Kidney (tissue), 14 donors: ENCODE measurements around the gene CAMTA1. TPM values are rescaled to one million over a fixed set of nuclear protein-coding genes. Genes with fewer than 3 reads are reported as not detected.

Source experiments
- DNase-seq, 5 donors: peaks; one replicate each; pipeline ENCODE4 v3.0.0-alpha.2; 2013 to 2020
- FAIRE-seq: peaks from 2 replicates; lab custom pipeline; 2012; peaks lifted over from hg19 to GRCh38; lab: Jason Lieb, UNC
- H3K27ac ChIP-seq, 2 donors: one replicate each; pipeline ENCODE4 v1.7.0; 2013; ENCODE audit warnings: low read depth in 2 of 2, low read length in 2 of 2, inconsistent platforms in 1 of 2
- H3K27me3 ChIP-seq: one replicate; pipeline ENCODE4 v1.7.1; 2013; ENCODE audit warnings: low read length, inconsistent platforms; ENCODE audit not compliant: control insufficient read depth, insufficient read depth
- H3K36me3 ChIP-seq, 3 donors: one replicate each; pipeline versions ENCODE4 v1.7.0 to v1.7.1; 2013; ENCODE audit warnings: low read length in 3 of 3, control low read depth in 1 of 3, inconsistent platforms in 1 of 3; ENCODE audit not compliant: insufficient read depth in 3 of 3, control insufficient read depth in 2 of 3
- H3K4me1 ChIP-seq, 3 donors: one replicate each; pipeline versions ENCODE4 v1.7.0 to v1.7.1; 2013; ENCODE audit warnings: low read length in 3 of 3, inconsistent platforms in 1 of 3, low read depth in 1 of 3; ENCODE audit not compliant: control insufficient read depth in 2 of 3, insufficient read depth in 2 of 3
- H3K4me3 ChIP-seq, 3 donors: one replicate each; pipeline versions ENCODE4 v1.7.0 to v1.8.1; 2013; ENCODE audit warnings: low read length in 3 of 3, control low read depth in 1 of 3, inconsistent platforms in 1 of 3
- H3K9ac ChIP-seq, 3 donors: one replicate each; pipeline versions ENCODE4 v1.7.0 to v1.7.1; 2013; ENCODE audit warnings: low read length in 3 of 3, control low read depth in 1 of 3, inconsistent platforms in 1 of 3
- H3K9me3 ChIP-seq, 3 donors: one replicate each; pipeline versions ENCODE4 v1.7.0 to v1.7.1; 2013; ENCODE audit warnings: low read length in 3 of 3, control low read depth in 1 of 3, inconsistent platforms in 1 of 3; ENCODE audit not compliant: control insufficient read depth in 2 of 3, insufficient read depth in 1 of 3
- intact Hi-C: fragments of 100-400 bp; cut with DNase I; formaldehyde crosslinking; loops from one replicate; pipeline ENCODE4 v1.11.1; 2022
- polyA plus RNA-seq: library from polyadenylated mRNA; stranded (reverse); fragments of 350-450 nt; fragmentation: Illumina TruSeq; extraction: RNeasy Lipid Tissue Mini Kit (QIAGEN cat#74804); gene quantifications from one replicate; pipeline ENCODE4 v1.2.3, GENCODE V29; 2014; ENCODE audit warnings: low read depth, low replicate concordance; ENCODE audit not compliant: insufficient read depth
- total RNA-seq: library from RNA; stranded (reverse); fragmentation: NEBNext Ultra II Directional; extraction: Animal tissue kit (Norgen Biotek cat#: 25700); gene quantifications from one replicate; pipeline ENCODE4 v1.2.1, GENCODE V29; 2021
- TF ChIP-seq, protein P1 (sequence below): IDR thresholded peaks from 3 replicates; pipeline ENCODE4 v1.5.1; 2012; ENCODE audit warnings: mild to moderate bottlenecking, moderate library complexity, borderline replicate concordance; ENCODE audit not compliant: insufficient read depth; ENCODE audit errors: extremely low read depth
- donor health status: control.
- donor health status: control.
- donor health status: control.
- donor health status: control.
- donor health status: control.
- donor health status: DM: yes; HTN: yes; CAD: no.
- donor health status: Normal renal cell carcinoma (clear cell type).

CAMTA1 gene
- total and polyA plus RNA-seq, 2 donors from 2014 or later = 79.0 to 170 TPM

- intact Hi-C loops = no loop called here
- FAIRE-seq = no peak
These were observed 649.3 kb downstream of the CAMTA1 start for GRCh38 chr1:7434566-7434965.

DNA sequence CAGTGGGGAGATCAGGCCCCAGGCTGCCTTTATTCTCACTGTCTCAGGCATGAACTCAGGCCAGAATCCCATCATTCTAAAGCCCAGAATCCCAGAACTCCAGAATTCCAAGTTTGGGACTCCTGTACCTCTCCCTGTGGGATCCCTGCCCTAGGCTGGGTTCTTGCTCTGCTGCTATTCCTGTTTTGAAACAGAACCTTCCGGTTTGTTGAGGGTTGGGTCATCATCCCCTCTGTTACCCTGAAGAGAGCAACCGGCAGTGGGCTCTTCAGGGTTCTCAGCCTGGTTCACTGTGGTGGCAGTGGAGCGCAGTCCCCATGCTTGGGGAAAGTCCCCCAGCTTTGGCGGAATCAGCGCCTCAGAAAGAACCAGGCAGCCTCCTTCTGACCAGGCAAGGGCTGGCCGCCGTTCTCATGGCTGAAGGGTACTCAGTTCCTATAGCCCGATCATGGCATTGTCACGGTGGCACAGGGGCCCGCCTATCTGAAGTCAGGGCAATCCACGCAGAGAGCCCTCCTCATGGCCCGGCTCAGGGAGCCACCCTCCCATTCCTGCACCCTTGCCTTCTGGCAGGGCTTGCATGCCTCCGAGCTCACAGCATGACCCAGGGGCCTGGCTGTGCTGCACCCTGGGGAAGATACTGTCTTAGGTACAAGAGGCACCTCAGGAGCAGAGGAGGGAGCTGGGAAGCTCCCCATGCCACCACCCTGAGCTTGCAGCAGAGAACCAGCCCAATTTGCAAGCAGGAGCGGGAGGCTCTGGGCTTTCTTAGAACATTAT lies 650.2 kb downstream of the CAMTA1 start:
- no peak overlapping the region for H3K27ac ChIP-seq
- TF ChIP-seq, protein P1, sequence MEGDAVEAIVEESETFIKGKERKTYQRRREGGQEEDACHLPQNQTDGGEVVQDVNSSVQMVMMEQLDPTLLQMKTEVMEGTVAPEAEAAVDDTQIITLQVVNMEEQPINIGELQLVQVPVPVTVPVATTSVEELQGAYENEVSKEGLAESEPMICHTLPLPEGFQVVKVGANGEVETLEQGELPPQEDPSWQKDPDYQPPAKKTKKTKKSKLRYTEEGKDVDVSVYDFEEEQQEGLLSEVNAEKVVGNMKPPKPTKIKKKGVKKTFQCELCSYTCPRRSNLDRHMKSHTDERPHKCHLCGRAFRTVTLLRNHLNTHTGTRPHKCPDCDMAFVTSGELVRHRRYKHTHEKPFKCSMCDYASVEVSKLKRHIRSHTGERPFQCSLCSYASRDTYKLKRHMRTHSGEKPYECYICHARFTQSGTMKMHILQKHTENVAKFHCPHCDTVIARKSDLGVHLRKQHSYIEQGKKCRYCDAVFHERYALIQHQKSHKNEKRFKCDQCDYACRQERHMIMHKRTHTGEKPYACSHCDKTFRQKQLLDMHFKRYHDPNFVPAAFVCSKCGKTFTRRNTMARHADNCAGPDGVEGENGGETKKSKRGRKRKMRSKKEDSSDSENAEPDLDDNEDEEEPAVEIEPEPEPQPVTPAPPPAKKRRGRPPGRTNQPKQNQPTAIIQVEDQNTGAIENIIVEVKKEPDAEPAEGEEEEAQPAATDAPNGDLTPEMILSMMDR = no peak
- DNase-seq = peak in 1 of 5 donors; percentile 47
- H3K4me1 ChIP-seq = no peaks in the 10 kb centered on the region
- no peaks in the 10 kb centered on the region for H3K36me3 ChIP-seq
- no peak overlapping the region for H3K4me3 ChIP-seq
- no peaks in the 10 kb centered on the region for H3K27me3 ChIP-seq
- intact Hi-C loops = no loop called here
- H3K9me3 ChIP-seq = no peaks in the 10 kb centered on the region
- H3K9ac ChIP-seq = no peak overlapping the region
- no peak for FAIRE-seq

More at GRCh38 chr1:7434566-7434965, 649.3 kb downstream of the CAMTA1 start:
- H3K9me3 ChIP-seq = peaks cover 0 to 1% (median 0%) of the 10 kb centered on the region in 3 donors
- H3K9ac ChIP-seq = no peak overlapping the region
- H3K4me1 ChIP-seq = no peaks in the 10 kb centered on the region
- no peaks in the 10 kb centered on the region for H3K27me3 ChIP-seq
- TF ChIP-seq, protein P1 = no peak
- H3K4me3 ChIP-seq = no peak overlapping the region
- H3K27ac ChIP-seq = no peak overlapping the region
- no peaks in the 10 kb centered on the region for H3K36me3 ChIP-seq
- DNase-seq = peak in 1 of 5 donors; percentile 40

DNA sequence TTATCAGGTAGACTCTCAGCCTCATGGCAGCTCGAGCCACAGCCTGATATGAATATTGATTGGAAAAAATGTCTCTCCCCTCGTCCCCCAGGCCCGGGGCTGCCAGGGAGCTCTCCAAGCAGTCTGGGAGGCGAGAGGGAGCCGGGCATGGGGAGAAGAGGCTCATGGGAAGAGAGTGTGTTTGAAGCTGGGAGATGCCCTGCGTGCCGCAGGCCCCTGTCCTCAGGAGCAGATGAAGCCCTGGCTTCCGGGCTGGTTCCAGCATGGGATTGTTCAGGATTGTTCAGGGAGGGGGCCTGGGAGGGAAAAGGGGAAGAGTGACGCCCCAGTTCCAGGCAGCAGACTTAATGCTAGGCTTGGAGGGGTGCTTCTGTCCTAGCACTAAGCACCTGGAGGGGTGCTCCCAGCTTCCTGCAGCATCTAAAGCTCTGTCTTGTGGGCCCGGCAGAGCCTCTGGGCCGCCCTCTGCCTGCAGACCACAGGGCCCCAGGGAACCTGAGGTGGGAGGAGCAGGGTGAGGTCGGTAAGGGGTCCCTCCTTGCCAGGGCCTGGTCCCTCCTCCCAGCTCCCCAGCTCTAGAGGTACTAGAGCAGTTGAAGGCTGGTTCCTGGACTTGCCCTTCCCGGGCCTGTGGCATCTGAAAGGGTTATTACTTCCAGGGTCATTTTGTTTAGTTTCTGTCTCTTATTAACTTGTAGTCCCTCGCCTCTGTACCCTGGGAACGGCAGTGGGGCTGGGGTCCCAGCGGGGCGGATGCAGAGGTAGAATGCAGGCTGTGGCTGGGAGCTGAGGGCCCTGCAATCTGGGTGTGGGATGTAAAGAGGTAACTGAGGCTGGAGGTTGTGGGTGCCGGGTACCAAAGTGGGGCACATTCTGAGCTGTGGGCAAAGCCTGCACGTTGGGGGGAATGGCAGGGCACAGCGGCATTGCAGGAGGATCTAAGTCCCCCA lies 651.1 kb downstream of the CAMTA1 start:
- DNase-seq = peak in 1 of 5 donors; percentile 54
- no peak for FAIRE-seq
- H3K27ac ChIP-seq = no peak overlapping the region
- TF ChIP-seq, protein P1 = no peak
- no peak overlapping the region for H3K4me3 ChIP-seq
- no peaks in the 10 kb centered on the region for H3K27me3 ChIP-seq
- no peaks in the 10 kb centered on the region for H3K4me1 ChIP-seq
- H3K9me3 ChIP-seq = no peaks in the 10 kb centered on the region
- no peaks in the 10 kb centered on the region for H3K36me3 ChIP-seq
- no peak overlapping the region for H3K9ac ChIP-seq
- intact Hi-C loops = no loop called here
